ENCODE data around the gene ETFA.

- TF ChIP-seq CTCF (IDR thresholded peaks at IDR 0.05) (no peak), POLR2A (IDR thresholded peaks at IDR 0.05) (no peak)
Measured at GRCh38 chr15:76187163-76187562, 124.1 kb downstream of the ETFA start.

Data from vagina (tissue), 2 donors.